Adrenal gland (tissue), 5 donors: ENCODE results near the gene ASB18.

ENCODE experiments used
- CTCF ChIP-seq, 6 experiments: fragments of 450-650 bp in 4 of 6; fragments of 200-600 bp in 2 of 6; sonication (generic) in 1 of 6; IDR thresholded peaks; 1 replicate in 5 of 6; 2 replicates in 1 of 6; pipeline versions ENCODE4 v1.5.1 to v1.8.0; 2016 to 2021; ENCODE audit warnings: antibody characterized with exemption in 6 of 6, mild to moderate bottlenecking in 2 of 6, moderate library complexity in 1 of 6
- POLR2A ChIP-seq, 2 donors: fragments of 450-650 bp; IDR thresholded peaks; one replicate each; pipeline ENCODE4 v1.6.1; 2017; ENCODE audit warnings: antibody characterized with exemption in 2 of 2, mild to moderate bottlenecking in 2 of 2, moderate library complexity in 1 of 2
- donor health status: DM: no; HTN: no; CAD: no.

- TF ChIP-seq POLR2A (IDR thresholded peaks at IDR 0.05), result no peak
- TF ChIP-seq CTCF (IDR thresholded peaks at IDR 0.05), result no peak
These were observed 88.6 kb downstream of the ASB18 start for GRCh38 chr2:236175548-236176150.
